A673 (cell line): ENCODE measurements around the gene UHRF2. TPM values are rescaled to one million over a fixed set of nuclear protein-coding genes. Genes with fewer than 3 reads are reported as not detected.

Experiments
- BruUV-seq: library from RNA; stranded (reverse); fragments of 400-500 nt; replicated peaks from 2 replicates; lab custom pipeline; 2021; lab: Mats Ljungman, UMichigan
- CTCF ChIA-PET: fragments of 300-600 bp; sonication (Branson Sonifier 250); formaldehyde crosslinking; loops from one replicate; lab custom pipeline; 2022; ENCODE audit warnings: antibody characterized with exemption; lab: Charles Lee
- POLR2A ChIA-PET: fragments of 300-600 bp; sonication (Branson Sonifier 250); formaldehyde crosslinking; loops from one replicate; lab custom pipeline; 2022; ENCODE audit warnings: antibody characterized with exemption; ENCODE audit not compliant: low non-redundant PET; lab: Charles Lee
- DNase-seq: peaks from one replicate; pipeline ENCODE4 v3.0.0-alpha.2; 2015; ENCODE audit warnings: low spot score
- H3K27ac ChIP-seq: fragments of 200-600 bp; sonication (generic); 2 replicates; pipeline ENCODE4 v1.5.1; 2016; ENCODE audit warnings: mixed run types, low read depth, mild to moderate bottlenecking, mixed read lengths, antibody characterized with exemption, low read length; ENCODE audit not compliant: poor library complexity, severe bottlenecking
- H3K27me3 ChIP-seq: fragments of 200-600 bp; sonication (generic); replicated peaks from 2 replicates; pipeline ENCODE4 v1.6.1; 2017; ENCODE audit warnings: mixed run types, low read depth, mild to moderate bottlenecking, mixed read lengths, antibody characterized with exemption, low read length; ENCODE audit not compliant: insufficient read depth, poor library complexity
- H3K36me3 ChIP-seq: fragments of 200-600 bp; sonication (generic); 2 replicates; pipeline ENCODE4 v1.6.1; 2016; ENCODE audit warnings: mixed run types, mild to moderate bottlenecking, mixed read lengths, antibody characterized with exemption, low read length; ENCODE audit not compliant: insufficient read depth, poor library complexity, severe bottlenecking
- H3K4me1 ChIP-seq: fragments of 200-600 bp; sonication (generic); 2 replicates; pipeline ENCODE4 v1.6.1; 2017; ENCODE audit warnings: mixed run types, mild to moderate bottlenecking, mixed read lengths, antibody characterized with exemption, low read length; ENCODE audit not compliant: insufficient read depth, poor library complexity, severe bottlenecking
- H3K4me3 ChIP-seq: fragments of 200-600 bp; sonication (generic); 2 replicates; pipeline ENCODE4 v1.5.1; 2016; ENCODE audit warnings: low read depth, mixed run types, mild to moderate bottlenecking, mixed read lengths, low read length; ENCODE audit not compliant: poor library complexity, severe bottlenecking
- H3K9me3 ChIP-seq: fragments of 200-600 bp; sonication (generic); 2 replicates; pipeline ENCODE4 v1.6.1; 2016; ENCODE audit warnings: mixed run types, low read depth, mild to moderate bottlenecking, mixed read lengths, antibody characterized with exemption, low read length; ENCODE audit not compliant: poor library complexity, severe bottlenecking
- EZH2 ChIP-seq: fragments of 200-600 bp; sonication (generic); IDR thresholded peaks from 2 replicates; pipeline ENCODE4 v1.6.1; 2017; ENCODE audit warnings: borderline replicate concordance, low read depth, mild to moderate bottlenecking, mixed read lengths, antibody characterized with exemption, low read length; ENCODE audit not compliant: poor library complexity, severe bottlenecking
- intact Hi-C: fragments of 100-400 bp; cut with micrococcal nuclease; formaldehyde crosslinking; loops from one replicate; pipeline ENCODE4 v1.10.0; 2022; ENCODE audit not compliant: unreplicated experiment
- total RNA-seq: library from RNA; stranded (reverse); gene quantifications from 2 replicates; pipeline ENCODE4 v1.2.3, GENCODE V29; 2021
- TF ChIP-seq, protein P1 (sequence below): fragments of 300-800, 200-600 bp; sonication (generic); conservative IDR thresholded peaks from 2 replicates; pipeline ENCODE4 v1.5.1; 2017; ENCODE audit warnings: low read depth, mild to moderate bottlenecking, antibody characterized with exemption, low read length, moderate library complexity, mixed read lengths

Gene UHRF2
- total RNA-seq, 1 experiment from 2014 or later, result 53.0 TPM

DNA sequence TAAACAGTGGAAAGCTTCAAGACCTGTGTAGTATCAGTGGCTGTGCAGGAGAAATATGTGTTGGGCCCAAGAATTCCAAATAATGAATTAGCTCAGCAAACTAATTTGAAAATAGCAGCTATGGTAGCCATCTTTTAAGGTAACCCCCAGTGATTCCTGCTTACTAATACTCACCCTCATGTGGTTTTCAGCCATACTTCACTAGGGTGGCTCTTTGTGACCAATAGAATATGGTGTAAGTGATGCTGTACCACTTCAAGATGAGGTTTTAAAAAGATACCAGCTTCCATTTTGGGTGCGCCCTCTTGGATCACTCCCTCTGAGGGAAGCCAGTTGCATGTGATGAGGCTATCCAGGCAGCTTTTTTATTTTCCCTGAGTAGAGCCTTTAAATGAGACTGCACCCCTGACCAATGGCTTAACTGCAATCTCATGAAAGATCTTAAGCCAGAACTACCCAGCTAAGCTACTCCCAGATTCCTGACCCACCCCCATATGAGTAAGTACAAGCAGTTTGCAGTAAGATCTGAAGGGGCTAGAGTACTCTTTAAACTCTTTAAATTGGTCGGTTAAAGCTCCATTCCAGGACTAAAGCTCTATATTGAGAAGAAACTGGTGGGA, 58.3 kb downstream of the UHRF2 start:
- no TSS peak for BruUV-seq

DNA sequence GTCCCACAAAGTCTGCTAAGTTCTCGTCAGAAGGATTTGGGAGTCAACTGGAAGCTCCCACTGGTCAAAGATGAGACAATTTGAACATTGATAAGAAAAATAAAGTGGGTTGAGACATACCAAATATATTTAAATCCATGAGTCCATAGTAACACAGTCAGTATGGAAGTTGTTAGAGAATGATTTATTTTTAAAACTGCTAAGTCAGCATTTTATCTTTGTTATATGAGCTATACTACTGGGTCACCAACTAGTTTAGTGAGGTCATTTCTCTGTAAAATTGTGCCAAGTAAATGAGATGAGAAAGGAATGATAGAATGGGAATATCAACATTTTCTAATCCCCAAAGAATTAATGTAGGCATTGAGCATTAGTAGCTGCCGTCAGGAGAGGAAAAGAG, 60.2 kb downstream of the UHRF2 start:
- POLR2A ChIA-PET, result no interaction called here
- no peak overlapping the region for H3K27ac ChIP-seq
- intact Hi-C loops, result no loop called here
- no peaks in the 10 kb centered on the region for H3K27me3 ChIP-seq
- BruUV-seq, result no TSS peak
- CTCF ChIA-PET, result no interaction called here
- no peaks in the 10 kb centered on the region for H3K9me3 ChIP-seq
- DNase-seq, result no peak
- H3K4me3 ChIP-seq, result no peak overlapping the region
- no peak for TF ChIP-seq EZH2
- TF ChIP-seq, protein P1, sequence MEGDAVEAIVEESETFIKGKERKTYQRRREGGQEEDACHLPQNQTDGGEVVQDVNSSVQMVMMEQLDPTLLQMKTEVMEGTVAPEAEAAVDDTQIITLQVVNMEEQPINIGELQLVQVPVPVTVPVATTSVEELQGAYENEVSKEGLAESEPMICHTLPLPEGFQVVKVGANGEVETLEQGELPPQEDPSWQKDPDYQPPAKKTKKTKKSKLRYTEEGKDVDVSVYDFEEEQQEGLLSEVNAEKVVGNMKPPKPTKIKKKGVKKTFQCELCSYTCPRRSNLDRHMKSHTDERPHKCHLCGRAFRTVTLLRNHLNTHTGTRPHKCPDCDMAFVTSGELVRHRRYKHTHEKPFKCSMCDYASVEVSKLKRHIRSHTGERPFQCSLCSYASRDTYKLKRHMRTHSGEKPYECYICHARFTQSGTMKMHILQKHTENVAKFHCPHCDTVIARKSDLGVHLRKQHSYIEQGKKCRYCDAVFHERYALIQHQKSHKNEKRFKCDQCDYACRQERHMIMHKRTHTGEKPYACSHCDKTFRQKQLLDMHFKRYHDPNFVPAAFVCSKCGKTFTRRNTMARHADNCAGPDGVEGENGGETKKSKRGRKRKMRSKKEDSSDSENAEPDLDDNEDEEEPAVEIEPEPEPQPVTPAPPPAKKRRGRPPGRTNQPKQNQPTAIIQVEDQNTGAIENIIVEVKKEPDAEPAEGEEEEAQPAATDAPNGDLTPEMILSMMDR, result no peak
- H3K36me3 ChIP-seq, result no peaks in the 10 kb centered on the region
- peaks cover 9% of the 10 kb centered on the region for H3K4me1 ChIP-seq

More for the DNA sequence above, 58.3 kb downstream of the UHRF2 start:
- ChIA-PET CTCF (no interaction called here), POLR2A (no interaction called here)
- intact Hi-C loops, result no loop called here
- H3K36me3 ChIP-seq, result peaks cover 4% of the 10 kb centered on the region
- no peak overlapping the region for H3K27ac ChIP-seq
- no peak for TF ChIP-seq EZH2
- TF ChIP-seq, protein P1, result no peak
- no peaks in the 10 kb centered on the region for H3K27me3 ChIP-seq
- DNase-seq, result no peak
- H3K4me1 ChIP-seq, result peaks cover 4% of the 10 kb centered on the region
- H3K9me3 ChIP-seq, result no peaks in the 10 kb centered on the region
- H3K4me3 ChIP-seq, result no peak overlapping the region

DNA sequence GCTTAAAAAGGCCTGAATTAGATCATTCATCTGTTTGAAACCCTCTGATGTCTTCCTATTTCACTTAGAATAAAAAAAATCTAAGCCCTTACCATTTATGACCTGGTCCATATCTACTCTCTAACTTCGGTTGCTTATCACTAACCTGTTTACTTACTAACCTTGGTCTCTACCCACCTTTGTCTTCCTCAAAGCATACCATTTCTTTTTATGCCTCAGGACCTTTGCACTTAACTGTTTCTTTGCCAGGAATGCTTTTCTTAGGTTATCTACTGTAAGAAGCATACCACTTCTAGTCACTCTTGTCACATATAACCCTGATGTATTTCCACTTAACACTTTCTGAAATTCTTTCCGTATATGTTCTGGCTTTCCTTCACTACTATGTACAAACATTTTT, 67.0 kb downstream of the UHRF2 start:
- H3K27me3 ChIP-seq, result no peaks in the 10 kb centered on the region
- H3K4me3 ChIP-seq, result no peak overlapping the region
- DNase-seq, result no peak
- intact Hi-C loops, result no loop called here
- ChIA-PET CTCF (no interaction called here), POLR2A (no interaction called here)
- peaks cover 14% of the 10 kb centered on the region for H3K4me1 ChIP-seq
- no peaks in the 10 kb centered on the region for H3K9me3 ChIP-seq
- no peak overlapping the region for H3K27ac ChIP-seq
- H3K36me3 ChIP-seq, result peaks cover 20% of the 10 kb centered on the region
- no TSS peak for BruUV-seq
- TF ChIP-seq, protein P1, result no peak
- no peak for TF ChIP-seq EZH2
